Stimulated activated CD8-positive, alpha-beta memory T cell treated with anti-CD3 and anti-CD28 coated beads, Interleukin-12 subunit alpha, Interleukin-12 subunit beta, amount 100 ng/mL, for 4 hours (primary cell): ENCODE measurements around the gene ZFP92.
A peak's percentile ranks its signal among the peaks of the same experiment; 100 is the strongest.
"Not testable (repeated sequence)": the region's sequence is repeated elsewhere in the genome, so short reads cannot be mapped to it uniquely, and the experiment has no call there.

Experiments used
- DNase-seq: peaks from one replicate; pipeline ENCODE4 v3.0.0-alpha.2; 2020; ENCODE audit warnings: low read depth

Gene ZFP92

GRCh38 chrX:153411255-153411987, at the start of gene ZFP92:
Gene ZFP92 (plus strand): TSS chrX:153411472. CDS start chrX:153418323, 6,851 bp downstream.
- DNase-seq = peak; percentile 26

- no peak for DNase-seq
These were observed 49.4 kb upstream of the ZFP92 start for GRCh38 chrX:153361781-153362397.

- DNase-seq = no peak
These were observed 45.6 kb upstream of the ZFP92 start for GRCh38 chrX:153365670-153366069.

GRCh38 chrX:153366119-153366518, 45.2 kb upstream of the ZFP92 start:
- DNase-seq = no peak

GRCh38 chrX:153366878-153367538, 44.3 kb upstream of the ZFP92 start:
- no peak for DNase-seq

GRCh38 chrX:153370293-153371055, 40.8 kb upstream of the ZFP92 start:
- no peak for DNase-seq

- DNase-seq = no peak
These were observed 40.0 kb upstream of the ZFP92 start for GRCh38 chrX:153371256-153371655.

- no peak for DNase-seq
These were observed 38.3 kb upstream of the ZFP92 start for GRCh38 chrX:153372949-153373348.

- no peak for DNase-seq
These were observed 36.8 kb upstream of the ZFP92 start for GRCh38 chrX:153374426-153374825.

GRCh38 chrX:153375571-153375970, 35.7 kb upstream of the ZFP92 start:
- no peak for DNase-seq

GRCh38 chrX:153377727-153378126, 33.5 kb upstream of the ZFP92 start:
- DNase-seq = no peak

- DNase-seq = no peak
These were observed 32.7 kb upstream of the ZFP92 start for GRCh38 chrX:153378607-153379006.

- DNase-seq = no peak
These were observed 31.8 kb upstream of the ZFP92 start for GRCh38 chrX:153379508-153379907.

- no peak for DNase-seq
These were observed 31.2 kb upstream of the ZFP92 start for GRCh38 chrX:153379971-153380581.

- no peak for DNase-seq
These were observed 30.6 kb upstream of the ZFP92 start for GRCh38 chrX:153380691-153381090.

- DNase-seq = no peak
These were observed 29.4 kb upstream of the ZFP92 start for GRCh38 chrX:153381684-153382532.

GRCh38 chrX:153382563-153383482, 28.4 kb upstream of the ZFP92 start:
- DNase-seq = no peak

GRCh38 chrX:153384390-153384789, 26.9 kb upstream of the ZFP92 start:
- DNase-seq = no peak

GRCh38 chrX:153384973-153385372, 26.3 kb upstream of the ZFP92 start:
- DNase-seq = not testable (repeated sequence)

GRCh38 chrX:153386097-153386496, 25.2 kb upstream of the ZFP92 start:
- DNase-seq = no peak
